Activated CD4-positive, alpha-beta T cell treated with anti-CD3 and anti-CD28 coated beads, Interleukin-2, amount 10 ng/mL, durations not matched to agents 7 days and 5 days (primary cell): ENCODE data around the gene CDH15. TPM values are rescaled to one million over a fixed set of nuclear protein-coding genes. Genes with fewer than 3 reads are reported as not detected.

Experiments
- CTCF ChIA-PET: fragments of 350-600 bp; sonication (Branson Sonifier 250); formaldehyde crosslinking; loops from one replicate; lab custom pipeline; 2021; ENCODE audit warnings: antibody characterized with exemption; lab: Charles Lee
- POLR2A ChIA-PET: fragments of 350-600 bp; sonication (Branson Sonifier 250); formaldehyde crosslinking; loops from one replicate; lab custom pipeline; 2021; ENCODE audit warnings: antibody characterized with exemption; lab: Charles Lee
- DNase-seq: peaks from one replicate; pipeline ENCODE4 v3.0.0-alpha.2; 2020
- H3K27ac Mint-ChIP-seq: one replicate; pipeline ENCODE4 v1.8.0; 2021; ENCODE audit warnings: mild to moderate bottlenecking, moderate library complexity, mixed read lengths
- H3K27me3 Mint-ChIP-seq: one replicate; pipeline ENCODE4 v1.8.0; 2021; ENCODE audit warnings: mixed read lengths
- H3K36me3 Mint-ChIP-seq: one replicate; pipeline ENCODE4 v1.8.0; 2021; ENCODE audit warnings: low read depth, mixed read lengths
- H3K4me1 Mint-ChIP-seq: one replicate; pipeline ENCODE4 v1.8.0; 2021; ENCODE audit warnings: mixed read lengths
- H3K4me3 Mint-ChIP-seq: one replicate; pipeline ENCODE4 v1.8.0; 2021; ENCODE audit warnings: mild to moderate bottlenecking, moderate library complexity, mixed read lengths
- H3K9me3 Mint-ChIP-seq: one replicate; pipeline ENCODE4 v1.8.0; 2021; ENCODE audit warnings: mixed read lengths
- total RNA-seq, 2 experiments: library from RNA; stranded (reverse); gene quantifications; one replicate each; pipeline ENCODE4 v1.2.3, GENCODE V29; 2021

Gene CDH15
- total RNA-seq, 2 experiments from 2014 or later: not detected

- H3K27ac Mint-ChIP-seq: peak within 1 kb of the TSS; percentile 95
- no peaks in the 10 kb centered on the region for H3K27me3 Mint-ChIP-seq
- ChIA-PET CTCF (interaction anchor here (0.6 to 1.4 kb wide), 6 partner anchors 10 to 481 kb away, joined by 3 to 7 read pairs (median 4); no protein-coding TSS in a partner anchor), POLR2A (interaction anchor here (0.6 kb wide), 1 partner anchor 347 kb away, joined by 3 read pairs; no protein-coding TSS in a partner anchor)
- DNase-seq: peak; percentile 84
- peaks cover 18% of the 10 kb centered on the region for H3K4me1 Mint-ChIP-seq
- H3K36me3 Mint-ChIP-seq: peaks cover 11% of the 10 kb centered on the region
- no peaks in the 10 kb centered on the region for H3K9me3 Mint-ChIP-seq
- peak within 1 kb of the TSS; percentile 85 for H3K4me3 Mint-ChIP-seq
Measured at GRCh38 chr16:89217388-89218191, 46.0 kb downstream of the CDH15 start, which contains the start of gene ZNF778. Gene ZNF778 (plus strand): TSS chr16:89217703. CDS start chr16:89221128, 3,425 bp downstream.

- CTCF ChIA-PET: no interaction called here
- no peak overlapping the region for H3K27ac Mint-ChIP-seq
- no peaks in the 10 kb centered on the region for H3K27me3 Mint-ChIP-seq
Measured at GRCh38 chr16:89219365-89219764, 47.8 kb downstream of the CDH15 start.

DNA sequence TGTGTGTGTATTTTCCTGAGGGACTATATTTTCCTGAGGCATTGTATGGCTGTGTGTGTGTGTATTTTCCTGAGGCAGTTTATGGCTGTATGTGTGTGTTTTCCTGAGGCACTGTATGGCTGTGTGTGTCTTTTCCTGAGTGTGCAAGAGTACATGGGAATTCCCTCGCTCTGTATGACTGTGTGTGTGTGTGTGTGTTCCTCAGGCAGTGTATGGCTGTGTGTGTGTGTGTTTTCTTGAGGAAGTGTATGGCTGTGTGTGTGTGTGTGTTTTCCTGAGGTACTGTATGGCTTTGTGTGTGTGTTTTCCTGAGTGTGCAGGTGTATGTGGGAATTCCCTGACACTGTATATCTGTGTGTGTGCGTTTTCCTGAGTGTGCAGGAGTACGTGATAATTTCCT, 50.1 kb downstream of the CDH15 start:
- no peak overlapping the region for H3K27ac Mint-ChIP-seq
- no peak for DNase-seq
- H3K36me3 Mint-ChIP-seq: peaks cover 39% of the 10 kb centered on the region
- H3K4me1 Mint-ChIP-seq: peaks cover 14% of the 10 kb centered on the region
- H3K27me3 Mint-ChIP-seq: no peaks in the 10 kb centered on the region
- ChIA-PET POLR2A (no interaction called here), CTCF (no interaction called here)
- peaks cover 12% of the 10 kb centered on the region for H3K9me3 Mint-ChIP-seq
- no peak overlapping the region for H3K4me3 Mint-ChIP-seq

More at GRCh38 chr16:89219365-89219764, 47.8 kb downstream of the CDH15 start:
- peaks cover 18% of the 10 kb centered on the region for H3K4me1 Mint-ChIP-seq
- peak overlapping the region; percentile 24 for H3K4me3 Mint-ChIP-seq
- POLR2A ChIA-PET: no interaction called here
- H3K36me3 Mint-ChIP-seq: peaks cover 18% of the 10 kb centered on the region
- DNase-seq: no peak
- no peaks in the 10 kb centered on the region for H3K9me3 Mint-ChIP-seq

DNA sequence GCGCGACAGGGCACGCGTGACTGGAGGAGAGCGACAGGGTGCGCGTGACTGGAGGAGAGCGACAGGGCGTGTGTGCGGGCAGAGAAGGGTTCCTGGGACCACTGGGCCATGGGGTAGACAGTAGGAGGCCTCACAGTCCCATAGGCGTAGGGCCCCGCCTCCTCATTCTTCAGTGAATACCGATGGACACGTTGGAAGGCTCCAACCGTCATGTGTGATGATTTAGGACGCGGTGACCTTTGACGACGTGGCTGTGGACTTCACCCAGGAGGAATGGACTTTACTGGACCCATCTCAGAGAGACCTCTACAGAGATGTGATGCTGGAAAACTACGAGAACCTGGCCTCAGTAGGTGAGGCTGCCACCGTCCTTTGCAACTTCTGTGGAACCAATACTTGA, 51.4 kb downstream of the CDH15 start:
- Mint-ChIP-seq H3K4me1 (peaks cover 12% of the 10 kb centered on the region), H3K27ac (no peak overlapping the region), H3K27me3 (no peaks in the 10 kb centered on the region), H3K9me3 (peaks cover 24% of the 10 kb centered on the region), H3K36me3 (peaks cover 52% of the 10 kb centered on the region), H3K4me3 (no peak overlapping the region)
- DNase-seq: no peak
- POLR2A ChIA-PET: no interaction called here
- CTCF ChIA-PET: no interaction called here

GRCh38 chr16:89224665-89225064, 53.1 kb downstream of the CDH15 start:
- Mint-ChIP-seq H3K9me3 (peaks cover 37% of the 10 kb centered on the region), H3K27me3 (no peaks in the 10 kb centered on the region), H3K36me3 (peaks cover 67% of the 10 kb centered on the region), H3K27ac (no peak overlapping the region), H3K4me3 (no peak overlapping the region), H3K4me1 (peaks cover 3% of the 10 kb centered on the region)
- CTCF ChIA-PET: interaction anchor here (0.6 to 1.1 kb wide), 4 partner anchors 8 to 592 kb away, joined by 3 read pairs; no protein-coding TSS in a partner anchor
- DNase-seq: no peak
- POLR2A ChIA-PET: no interaction called here

GRCh38 chr16:89230255-89230654, 58.7 kb downstream of the CDH15 start:
- H3K9me3 Mint-ChIP-seq: peaks cover 35% of the 10 kb centered on the region
- H3K27ac Mint-ChIP-seq: no peak overlapping the region
- no peak for DNase-seq
- H3K27me3 Mint-ChIP-seq: no peaks in the 10 kb centered on the region
- CTCF ChIA-PET: no interaction called here
- POLR2A ChIA-PET: no interaction called here
- H3K36me3 Mint-ChIP-seq: peaks cover 82% of the 10 kb centered on the region
- no peak overlapping the region for H3K4me3 Mint-ChIP-seq
- H3K4me1 Mint-ChIP-seq: no peaks in the 10 kb centered on the region

- H3K27me3 Mint-ChIP-seq: no peaks in the 10 kb centered on the region
- no peak for DNase-seq
- ChIA-PET CTCF (no interaction called here), POLR2A (no interaction called here)
- peaks cover 67% of the 10 kb centered on the region for H3K36me3 Mint-ChIP-seq
- H3K9me3 Mint-ChIP-seq: peaks cover 22% of the 10 kb centered on the region
- H3K4me1 Mint-ChIP-seq: no peaks in the 10 kb centered on the region
- no peak overlapping the region for H3K4me3 Mint-ChIP-seq
- H3K27ac Mint-ChIP-seq: no peak overlapping the region
Measured at GRCh38 chr16:89232107-89232506, 60.6 kb downstream of the CDH15 start.

DNA sequence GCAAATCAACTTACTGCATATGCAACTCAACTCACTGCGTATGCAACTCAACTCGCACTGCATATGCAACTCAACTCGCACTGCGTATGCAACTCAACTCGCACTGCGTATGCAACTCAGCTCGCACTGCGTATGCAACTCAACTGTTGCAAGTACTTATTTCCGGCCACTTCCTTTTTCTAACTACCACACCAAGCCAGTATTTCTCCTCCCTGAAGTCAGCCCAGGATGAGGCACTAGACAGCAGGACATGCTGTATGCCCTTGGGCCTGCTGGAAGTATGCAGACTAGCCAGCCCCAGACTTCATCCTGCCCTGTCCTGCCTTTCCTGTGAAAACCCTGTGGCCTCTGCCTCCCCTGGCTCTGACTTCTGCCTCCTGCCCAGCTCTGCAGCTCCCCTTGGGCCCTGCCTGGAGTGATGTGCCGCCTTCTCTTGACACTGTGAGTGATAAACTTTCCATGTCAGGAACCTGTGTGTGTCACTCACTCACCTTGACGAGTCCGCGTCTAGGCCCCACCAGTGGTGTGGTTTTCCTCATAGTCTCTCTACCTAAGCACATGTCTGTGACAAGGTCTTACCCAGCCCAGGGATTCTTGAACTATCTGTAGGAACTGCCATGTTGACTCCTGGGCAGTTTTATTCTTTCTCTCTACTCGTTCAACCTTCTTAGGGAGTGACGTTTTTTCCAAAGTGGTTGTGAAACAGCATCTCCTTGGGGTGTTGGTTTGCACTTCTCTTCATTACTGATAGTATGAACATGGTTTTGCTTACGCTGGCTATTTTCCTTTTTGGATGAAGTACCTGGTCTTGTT, 62.3 kb downstream of the CDH15 start:
- Mint-ChIP-seq H3K36me3 (peaks cover 49% of the 10 kb centered on the region), H3K4me3 (no peak overlapping the region), H3K9me3 (peaks cover 6% of the 10 kb centered on the region), H3K4me1 (no peaks in the 10 kb centered on the region), H3K27me3 (no peaks in the 10 kb centered on the region), H3K27ac (no peak overlapping the region)
- ChIA-PET CTCF (no interaction called here), POLR2A (no interaction called here)
- DNase-seq: no peak

- Mint-ChIP-seq H3K4me3 (no peak overlapping the region), H3K27me3 (no peaks in the 10 kb centered on the region), H3K4me1 (peaks cover 18% of the 10 kb centered on the region), H3K9me3 (no peaks in the 10 kb centered on the region), H3K27ac (no peak overlapping the region), H3K36me3 (peaks cover 21% of the 10 kb centered on the region)
- DNase-seq: no peak
- ChIA-PET CTCF (no interaction called here), POLR2A (no interaction called here)
Measured at GRCh38 chr16:89237733-89238132, 66.2 kb downstream of the CDH15 start.

DNA sequence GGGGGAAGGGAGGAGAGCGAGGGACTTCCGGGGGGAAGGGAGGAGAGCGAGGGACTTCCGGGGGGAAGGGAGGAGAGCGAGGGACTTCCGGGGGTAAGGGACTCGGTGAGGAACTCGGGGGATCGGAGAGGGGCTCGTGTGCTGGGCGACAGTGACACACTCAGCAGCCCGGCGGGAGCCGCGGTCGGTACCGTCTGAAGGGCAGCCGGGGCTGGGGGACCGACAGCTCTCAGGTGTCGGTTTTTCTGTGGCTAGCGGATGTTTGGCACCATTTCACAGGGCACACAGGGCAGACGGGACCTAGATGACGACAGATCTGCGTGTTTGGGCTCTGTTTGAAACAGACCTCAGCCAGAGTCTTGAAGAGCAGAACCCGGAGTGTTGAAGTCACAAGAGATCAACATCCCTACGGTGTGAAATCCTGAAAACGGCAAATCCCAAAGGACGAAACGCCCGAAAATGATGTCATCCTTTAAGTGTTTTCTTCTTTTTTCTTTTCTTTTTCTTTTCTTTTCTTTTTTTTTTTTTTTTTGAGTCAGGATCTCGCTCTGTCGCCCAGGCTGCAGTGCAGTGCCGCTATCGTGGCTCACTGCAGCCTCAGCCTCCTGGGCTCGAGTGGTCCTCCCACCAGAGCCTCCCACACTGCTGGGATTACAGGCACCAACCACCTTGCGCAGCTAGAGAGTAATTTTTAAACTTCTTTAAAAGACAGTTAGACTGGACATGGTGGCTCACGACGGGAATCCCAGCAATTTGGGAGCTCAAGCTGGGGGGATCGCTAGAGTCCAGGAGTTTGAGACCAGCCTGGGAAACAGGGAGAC, 69.8 kb downstream of the CDH15 start:
- peak overlapping the region; percentile 100 for H3K27ac Mint-ChIP-seq
- CTCF ChIA-PET: interaction anchor here (0.6 to 1.2 kb wide), 2 partner anchors 24 to 553 kb away, joined by 3 to 7 read pairs; partner anchors contain the start of gene ZNF778

GRCh38 chr16:89242795-89243200, 71.2 kb downstream of the CDH15 start:
- Mint-ChIP-seq H3K36me3 (peaks cover 4% of the 10 kb centered on the region), H3K4me3 (peak overlapping the region; percentile 34)
- CTCF ChIA-PET: no interaction called here

More for the DNA sequence above, 69.8 kb downstream of the CDH15 start:
- DNase-seq: peak; percentile 74
- H3K4me1 Mint-ChIP-seq: peaks cover 29% of the 10 kb centered on the region
- peaks cover 3% of the 10 kb centered on the region for H3K36me3 Mint-ChIP-seq
- peak overlapping the region; percentile 99 for H3K4me3 Mint-ChIP-seq
- no peaks in the 10 kb centered on the region for H3K9me3 Mint-ChIP-seq
- no peaks in the 10 kb centered on the region for H3K27me3 Mint-ChIP-seq
- POLR2A ChIA-PET: interaction anchor here (0.7 kb wide), 1 partner anchor 384 kb away, joined by 10 read pairs; the partner anchor contains the start of gene TRAPPC2L

DNA sequence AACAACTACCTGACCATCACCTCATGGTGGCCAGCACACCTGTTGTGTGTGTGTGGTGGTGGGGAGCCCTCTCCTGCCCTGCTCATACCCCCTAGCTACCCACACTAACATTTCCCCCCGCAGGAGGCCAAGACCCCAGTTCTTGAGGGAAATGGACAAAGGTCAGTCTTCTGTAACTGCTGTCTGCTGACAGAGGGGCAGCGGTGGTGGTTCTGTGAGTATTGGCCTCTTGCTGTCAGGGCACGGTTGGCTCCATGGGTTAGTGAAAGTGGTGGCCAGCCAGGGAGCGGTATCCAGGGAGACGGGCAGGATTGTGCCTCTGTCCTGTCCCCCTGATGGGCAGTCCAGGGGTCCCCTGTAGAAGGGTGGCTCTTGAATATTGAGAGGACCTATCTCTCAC, 72.1 kb downstream of the CDH15 start:
- DNase-seq: no peak
- Mint-ChIP-seq H3K27ac (no peak overlapping the region), H3K4me1 (peaks cover 35% of the 10 kb centered on the region), H3K36me3 (peaks cover 4% of the 10 kb centered on the region), H3K4me3 (no peak overlapping the region), H3K9me3 (no peaks in the 10 kb centered on the region), H3K27me3 (no peaks in the 10 kb centered on the region)
- ChIA-PET CTCF (interaction anchor here (1.5 kb wide), 1 partner anchor 314 kb away, joined by 3 read pairs; no protein-coding TSS in a partner anchor), POLR2A (no interaction called here)

More at GRCh38 chr16:89242795-89243200, 71.2 kb downstream of the CDH15 start:
- Mint-ChIP-seq H3K9me3 (no peaks in the 10 kb centered on the region), H3K4me1 (peaks cover 35% of the 10 kb centered on the region), H3K27me3 (no peaks in the 10 kb centered on the region), H3K27ac (peak overlapping the region; percentile 46)
- POLR2A ChIA-PET: no interaction called here
- DNase-seq: no peak
